ENCODE measurements around the gene SLC5A6. TPM values are rescaled to one million over a fixed set of nuclear protein-coding genes. Genes with fewer than 3 reads are reported as not detected.

Gene SLC5A6
- polyA plus RNA-seq, 1 donor from 2014 or later, result 64.3 TPM

DNA sequence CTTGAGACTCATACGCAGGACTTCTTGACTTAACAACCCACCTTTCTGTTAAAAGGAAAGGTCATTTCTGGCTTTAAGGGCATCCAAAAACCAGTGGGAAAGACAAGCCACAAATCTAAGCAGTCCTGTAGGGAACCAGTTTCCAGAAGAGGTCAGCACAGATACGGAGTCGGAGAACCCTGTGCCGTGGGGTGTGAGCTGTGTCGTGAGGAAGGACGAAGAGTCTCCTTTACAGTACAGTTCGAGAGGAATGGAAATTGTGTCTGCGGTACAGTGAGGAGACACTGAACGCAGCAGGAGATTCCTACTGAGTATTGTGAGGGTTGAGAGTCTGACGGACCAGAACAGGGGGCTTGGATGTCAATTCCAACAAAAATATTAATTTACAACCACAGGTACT, 33.0 kb upstream of the SLC5A6 start:
- Histone ChIP-seq H3K36me3 (ENCODE audit: insufficient read depth, low read length) (no peaks in the 10 kb centered on the region), H3F3A (ENCODE audit: insufficient read depth, low read length, poor library complexity, severe bottlenecking) (no peaks in the 10 kb centered on the region), H2AFZ (ENCODE audit: low read depth, low read length) (no peak overlapping the region), H3K27me3 (ENCODE audit: insufficient read depth, low read depth, low read length) (no peaks in the 10 kb centered on the region), H3K9me3 (ENCODE audit: low read length) (no peaks in the 10 kb centered on the region), H3K27ac (ENCODE audit: low read length) (no peak overlapping the region), H3K9ac (ENCODE audit: low read length) (no peak overlapping the region), H3K4me3 (ENCODE audit: low read length) (no peak overlapping the region), H3K9me2 (ENCODE audit: insufficient read depth, low read length) (no peaks in the 10 kb centered on the region), H3K4me2 (ENCODE audit: low read length) (no peak overlapping the region), H4K20me1 (ENCODE audit: insufficient read depth) (no peaks in the 10 kb centered on the region), H3K79me2 (replicated peaks; ENCODE audit: insufficient read depth, low read length) (no peaks in the 10 kb centered on the region)
- TF ChIP-seq SMC3 (conservative IDR thresholded peaks at IDR 0.05; ENCODE audit: poor library complexity) (no peak), TAF1 (IDR thresholded peaks at IDR 0.05; ENCODE audit: low read depth) (no peak), MXI1 (conservative IDR thresholded peaks at IDR 0.05; ENCODE audit: poor library complexity, severe bottlenecking) (no peak), EZH2 (IDR thresholded peaks at IDR 0.05; ENCODE audit: borderline replicate concordance, insufficient read depth, low read length, poor library complexity, severe bottlenecking) (no peak), POLR2AphosphoS5 (IDR thresholded peaks at IDR 0.05) (no peak), EP300 (conservative IDR thresholded peaks at IDR 0.05; ENCODE audit: poor library complexity, severe bottlenecking) (no peak), RAD21 (conservative IDR thresholded peaks at IDR 0.05) (no peak)
- TF ChIP-seq, protein P1, sequence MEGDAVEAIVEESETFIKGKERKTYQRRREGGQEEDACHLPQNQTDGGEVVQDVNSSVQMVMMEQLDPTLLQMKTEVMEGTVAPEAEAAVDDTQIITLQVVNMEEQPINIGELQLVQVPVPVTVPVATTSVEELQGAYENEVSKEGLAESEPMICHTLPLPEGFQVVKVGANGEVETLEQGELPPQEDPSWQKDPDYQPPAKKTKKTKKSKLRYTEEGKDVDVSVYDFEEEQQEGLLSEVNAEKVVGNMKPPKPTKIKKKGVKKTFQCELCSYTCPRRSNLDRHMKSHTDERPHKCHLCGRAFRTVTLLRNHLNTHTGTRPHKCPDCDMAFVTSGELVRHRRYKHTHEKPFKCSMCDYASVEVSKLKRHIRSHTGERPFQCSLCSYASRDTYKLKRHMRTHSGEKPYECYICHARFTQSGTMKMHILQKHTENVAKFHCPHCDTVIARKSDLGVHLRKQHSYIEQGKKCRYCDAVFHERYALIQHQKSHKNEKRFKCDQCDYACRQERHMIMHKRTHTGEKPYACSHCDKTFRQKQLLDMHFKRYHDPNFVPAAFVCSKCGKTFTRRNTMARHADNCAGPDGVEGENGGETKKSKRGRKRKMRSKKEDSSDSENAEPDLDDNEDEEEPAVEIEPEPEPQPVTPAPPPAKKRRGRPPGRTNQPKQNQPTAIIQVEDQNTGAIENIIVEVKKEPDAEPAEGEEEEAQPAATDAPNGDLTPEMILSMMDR (IDR thresholded peaks at IDR 0.05; ENCODE audit: poor library complexity, severe bottlenecking), result no peak
- TF ChIP-seq, protein P2, sequence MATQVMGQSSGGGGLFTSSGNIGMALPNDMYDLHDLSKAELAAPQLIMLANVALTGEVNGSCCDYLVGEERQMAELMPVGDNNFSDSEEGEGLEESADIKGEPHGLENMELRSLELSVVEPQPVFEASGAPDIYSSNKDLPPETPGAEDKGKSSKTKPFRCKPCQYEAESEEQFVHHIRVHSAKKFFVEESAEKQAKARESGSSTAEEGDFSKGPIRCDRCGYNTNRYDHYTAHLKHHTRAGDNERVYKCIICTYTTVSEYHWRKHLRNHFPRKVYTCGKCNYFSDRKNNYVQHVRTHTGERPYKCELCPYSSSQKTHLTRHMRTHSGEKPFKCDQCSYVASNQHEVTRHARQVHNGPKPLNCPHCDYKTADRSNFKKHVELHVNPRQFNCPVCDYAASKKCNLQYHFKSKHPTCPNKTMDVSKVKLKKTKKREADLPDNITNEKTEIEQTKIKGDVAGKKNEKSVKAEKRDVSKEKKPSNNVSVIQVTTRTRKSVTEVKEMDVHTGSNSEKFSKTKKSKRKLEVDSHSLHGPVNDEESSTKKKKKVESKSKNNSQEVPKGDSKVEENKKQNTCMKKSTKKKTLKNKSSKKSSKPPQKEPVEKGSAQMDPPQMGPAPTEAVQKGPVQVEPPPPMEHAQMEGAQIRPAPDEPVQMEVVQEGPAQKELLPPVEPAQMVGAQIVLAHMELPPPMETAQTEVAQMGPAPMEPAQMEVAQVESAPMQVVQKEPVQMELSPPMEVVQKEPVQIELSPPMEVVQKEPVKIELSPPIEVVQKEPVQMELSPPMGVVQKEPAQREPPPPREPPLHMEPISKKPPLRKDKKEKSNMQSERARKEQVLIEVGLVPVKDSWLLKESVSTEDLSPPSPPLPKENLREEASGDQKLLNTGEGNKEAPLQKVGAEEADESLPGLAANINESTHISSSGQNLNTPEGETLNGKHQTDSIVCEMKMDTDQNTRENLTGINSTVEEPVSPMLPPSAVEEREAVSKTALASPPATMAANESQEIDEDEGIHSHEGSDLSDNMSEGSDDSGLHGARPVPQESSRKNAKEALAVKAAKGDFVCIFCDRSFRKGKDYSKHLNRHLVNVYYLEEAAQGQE (IDR thresholded peaks at IDR 0.05; ENCODE audit: borderline replicate concordance), result no peak

DNA sequence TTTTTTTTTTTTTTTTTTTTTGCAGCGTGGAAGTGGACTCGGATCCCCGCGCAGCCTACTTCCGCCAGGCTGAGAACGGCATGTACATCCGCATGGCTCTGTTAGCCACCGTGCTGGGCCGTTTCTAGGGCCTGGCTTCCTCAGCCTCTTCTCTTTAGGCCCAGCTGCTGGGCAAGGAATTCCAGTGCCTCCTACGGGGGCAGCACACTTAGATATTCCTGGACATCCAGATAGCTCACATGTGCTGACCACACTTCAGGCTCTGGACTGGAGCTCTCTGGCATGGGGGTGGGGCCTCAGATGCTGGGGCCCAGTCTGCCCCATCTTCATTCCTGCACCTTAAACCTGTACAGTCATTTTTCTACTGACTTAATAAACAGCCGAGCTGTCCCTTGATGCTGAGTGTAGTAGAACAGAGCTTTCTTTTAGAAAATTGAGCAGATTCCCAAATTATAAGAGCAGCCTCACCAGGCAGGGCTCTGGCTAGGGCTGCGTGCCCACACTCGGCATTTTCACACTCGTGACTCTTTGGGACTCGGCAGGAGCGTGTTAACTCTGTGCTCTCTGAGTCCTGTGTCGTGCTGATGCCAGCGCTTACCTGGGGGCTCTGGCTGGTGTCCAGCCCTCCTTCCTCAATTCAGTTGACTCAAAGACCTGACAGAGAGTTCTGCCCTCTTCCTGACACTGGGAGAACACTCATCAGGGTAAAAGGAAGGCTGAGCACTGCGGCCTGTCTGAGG, 31.5 kb upstream of the SLC5A6 start:
- H3K9me2 ChIP-seq (ENCODE audit: insufficient read depth, low read length), result no peaks in the 10 kb centered on the region
- H3F3A ChIP-seq (ENCODE audit: insufficient read depth, low read length, poor library complexity, severe bottlenecking), result no peaks in the 10 kb centered on the region
- TF ChIP-seq SMC3 (conservative IDR thresholded peaks at IDR 0.05; ENCODE audit: poor library complexity), result no peak
- TF ChIP-seq EZH2 (IDR thresholded peaks at IDR 0.05; ENCODE audit: borderline replicate concordance, insufficient read depth, low read length, poor library complexity, severe bottlenecking), result no peak
- TF ChIP-seq, protein P1 (IDR thresholded peaks at IDR 0.05; ENCODE audit: poor library complexity, severe bottlenecking), result no peak
- no peak for TF ChIP-seq TAF1 (IDR thresholded peaks at IDR 0.05; ENCODE audit: low read depth)
- no peak for TF ChIP-seq POLR2AphosphoS5 (IDR thresholded peaks at IDR 0.05)
- no peak for TF ChIP-seq EP300 (conservative IDR thresholded peaks at IDR 0.05; ENCODE audit: poor library complexity, severe bottlenecking)
- TF ChIP-seq, protein P2 (IDR thresholded peaks at IDR 0.05; ENCODE audit: borderline replicate concordance), result no peak
- no peak for TF ChIP-seq MXI1 (conservative IDR thresholded peaks at IDR 0.05; ENCODE audit: poor library complexity, severe bottlenecking)
- H4K20me1 ChIP-seq (ENCODE audit: insufficient read depth), result no peaks in the 10 kb centered on the region
- H3K27me3 ChIP-seq (ENCODE audit: insufficient read depth, low read depth, low read length), result no peaks in the 10 kb centered on the region
- H2AFZ ChIP-seq (ENCODE audit: low read depth, low read length), result no peak overlapping the region
- no peak overlapping the region for H3K9ac ChIP-seq (ENCODE audit: low read length)
- no peaks in the 10 kb centered on the region for H3K9me3 ChIP-seq (ENCODE audit: low read length)
- no peak overlapping the region for H3K4me2 ChIP-seq (ENCODE audit: low read length)
- H3K4me3 ChIP-seq (ENCODE audit: low read length), result no peak overlapping the region
- H3K79me2 ChIP-seq (replicated peaks; ENCODE audit: insufficient read depth, low read length), result no peaks in the 10 kb centered on the region
- H3K27ac ChIP-seq (ENCODE audit: low read length), result no peak overlapping the region
- H3K36me3 ChIP-seq (ENCODE audit: insufficient read depth, low read length), result no peaks in the 10 kb centered on the region
